DLD1 (cell line): Measurements from ENCODE around the gene KRT36.

Experiments
- in situ Hi-C: cut with HindIII; loops from 2 replicates; pipeline ENCODE4 v1.10.0; 2017; ENCODE audit warnings: low sequenced_read_pairs

Gene KRT36

GRCh38 chr17:41444186-41444585 lies 45.5 kb downstream of the KRT36 start:
- in situ Hi-C loops = no loop called here

DNA sequence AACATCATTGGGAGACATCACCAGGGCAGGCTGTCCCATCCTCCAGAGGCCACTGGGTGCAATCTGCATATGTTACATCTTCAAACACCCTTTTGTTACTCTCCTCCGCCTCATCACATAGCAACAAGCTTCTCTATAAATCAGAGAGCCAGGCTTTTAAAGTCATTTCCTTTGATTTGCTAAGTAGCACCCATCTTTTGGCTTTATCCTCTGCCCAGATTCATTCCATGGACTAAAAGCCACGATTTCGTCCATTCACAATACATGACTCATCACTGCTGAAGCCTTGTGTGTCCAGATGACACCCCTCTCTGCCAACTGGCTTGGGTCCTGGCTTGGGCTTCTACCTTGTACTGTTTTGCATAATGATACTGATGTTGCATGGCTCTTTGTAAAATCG lies 47.0 kb downstream of the KRT36 start:
- in situ Hi-C loops = no loop called here

- in situ Hi-C loops = no loop called here
Measured at GRCh38 chr17:41440531-41441033, 49.1 kb downstream of the KRT36 start, which contains the start of gene KRT38. KRT38 (minus strand) TSS chr17:41440983; CDS start chr17:41440921, 62 bp downstream.

- in situ Hi-C loops = no loop called here
Measured at GRCh38 chr17:41439375-41439774, 50.3 kb downstream of the KRT36 start.

- in situ Hi-C loops = no loop called here
Measured at GRCh38 chr17:41437769-41438168, 51.9 kb downstream of the KRT36 start.

DNA sequence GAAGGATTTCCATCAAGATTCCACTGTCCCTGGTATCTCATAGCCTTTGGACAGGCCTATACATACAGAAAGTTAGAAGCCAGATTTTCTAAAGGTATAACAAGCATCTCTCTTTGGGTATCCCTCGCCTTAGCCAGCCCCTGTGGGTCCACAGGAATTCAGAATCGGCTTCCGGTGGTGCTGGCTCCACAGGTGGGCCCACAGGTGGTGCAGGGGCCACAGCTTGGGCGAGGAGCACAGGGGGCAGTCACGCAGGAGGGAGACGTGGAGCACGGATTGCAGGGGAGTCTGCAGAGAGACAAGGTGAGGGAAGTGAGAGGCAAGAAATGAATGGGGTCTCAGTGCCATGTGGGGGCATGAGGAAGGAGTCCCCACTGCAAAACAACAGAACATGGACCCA lies 52.5 kb downstream of the KRT36 start:
- in situ Hi-C loops = no loop called here
